HG03060 (cell line): ENCODE results near the gene SPRYD4.
"Not testable (repeated sequence)": the region's sequence is repeated elsewhere in the genome, so short reads cannot be mapped to it uniquely, and the experiment has no call there.

ENCODE experiments used
- ATAC-seq: cut with Tn5 transposase; IDR thresholded peaks from one replicate; pipeline ENCODE4 v1.9.1; 2021; ENCODE audit warnings: low read depth, moderate number of reproducible peaks; ENCODE audit not compliant: unreplicated experiment

SPRYD4 gene

DNA sequence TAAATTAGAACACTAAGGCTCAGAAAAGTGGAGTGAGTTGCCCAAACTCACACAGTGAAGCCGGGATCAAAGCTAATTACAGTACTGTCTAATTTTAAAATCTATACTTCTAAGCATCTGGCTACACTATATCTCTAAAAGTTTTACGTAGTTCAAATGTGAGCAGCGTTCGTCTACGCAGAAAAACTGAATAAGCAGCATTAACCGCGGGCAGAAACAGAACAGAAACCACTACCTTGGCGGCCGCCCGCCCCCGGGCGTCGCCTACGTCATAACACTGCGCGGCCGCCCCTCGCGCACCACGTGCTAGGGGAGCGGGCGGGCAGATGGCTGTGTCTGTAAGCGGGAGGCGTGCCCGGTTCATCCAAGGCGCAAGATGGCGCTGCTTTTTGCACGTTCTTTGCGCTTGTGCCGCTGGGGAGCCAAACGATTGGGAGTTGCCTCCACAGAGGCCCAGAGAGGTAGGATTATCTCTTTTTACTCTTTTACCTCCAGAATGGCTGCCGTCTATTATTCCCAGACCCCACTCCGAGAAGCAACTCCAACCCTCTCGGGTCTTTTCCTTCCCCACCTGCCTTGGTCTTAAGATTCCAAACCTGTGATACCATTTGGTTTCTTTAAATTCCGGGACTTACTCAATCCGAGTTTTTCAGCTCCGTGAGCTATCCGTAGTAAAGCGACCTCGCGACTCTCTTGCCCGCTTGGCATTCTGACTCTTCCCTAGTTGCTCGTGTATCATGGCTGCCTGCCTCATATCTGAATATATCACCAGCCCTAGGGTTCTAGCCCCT is at the start of gene SPRYD4:
SPRYD4 (plus strand) TSS at position 363 of the 791 bp plus-strand sequence; CDS start at position 377, 14 bp downstream.
- ATAC-seq = peak; percentile 71

DNA sequence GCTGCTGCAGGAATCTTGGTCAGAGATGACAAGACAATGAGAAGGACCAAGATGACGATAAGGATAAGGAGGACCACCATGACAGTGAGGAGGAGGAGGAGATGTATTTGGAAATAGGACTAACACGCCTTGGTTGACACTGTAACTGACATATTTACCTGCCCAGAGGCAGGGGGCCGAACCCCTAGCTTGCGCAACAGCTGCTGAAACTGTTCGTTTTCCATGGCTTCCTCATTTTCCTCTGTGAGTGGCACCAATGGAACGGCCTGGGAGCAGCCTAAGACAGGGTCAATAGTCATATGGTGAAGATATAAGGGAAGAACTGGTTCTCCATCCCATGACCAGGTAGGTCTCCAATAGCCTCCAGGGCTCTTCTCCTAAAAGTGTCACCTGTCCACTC is 48.0 kb upstream of the SPRYD4 start:
- ATAC-seq = no peak

DNA sequence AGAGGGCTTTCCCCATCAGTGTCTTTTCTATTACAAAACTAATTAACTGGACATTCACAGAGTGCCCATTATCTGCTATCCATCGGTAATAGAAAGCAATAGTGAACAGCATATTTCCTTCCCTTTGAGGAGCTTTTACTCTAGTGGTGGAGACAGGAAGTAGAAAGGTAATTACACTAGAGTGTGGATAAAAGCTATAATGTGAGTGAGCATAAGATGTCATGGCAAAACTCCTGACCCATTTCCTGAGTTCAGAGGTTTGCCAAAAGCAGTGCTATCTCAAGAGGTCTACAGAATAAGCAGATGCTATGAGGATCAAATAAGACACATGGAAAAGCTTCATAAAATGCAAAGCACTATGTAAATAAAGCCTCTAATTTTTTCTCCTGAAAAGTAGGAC is 43.2 kb upstream of the SPRYD4 start:
- no peak for ATAC-seq

DNA sequence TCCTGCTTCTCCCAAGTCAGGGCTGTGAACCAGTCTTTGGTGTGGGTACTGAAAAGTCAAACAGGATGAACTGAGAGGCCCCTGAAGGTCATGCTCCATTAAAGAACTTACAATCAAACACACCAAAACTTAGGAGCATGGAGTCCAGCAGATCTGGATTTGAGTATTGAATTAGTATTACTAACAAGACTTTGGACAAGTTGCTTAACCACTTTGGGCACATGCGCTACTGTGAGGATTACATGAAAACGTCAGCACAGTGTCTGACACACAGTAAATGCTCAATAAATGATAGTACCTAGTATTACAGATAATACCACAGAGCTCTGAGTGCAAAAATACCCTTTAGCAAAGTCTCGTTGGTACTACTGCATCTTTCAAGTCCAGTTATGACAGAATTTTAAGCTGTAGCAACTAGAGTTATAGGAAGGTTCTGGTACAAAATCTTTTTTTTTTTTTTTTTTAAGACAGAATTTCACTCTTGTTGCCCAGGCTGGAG is 42.4 kb upstream of the SPRYD4 start:
- no peak for ATAC-seq

DNA sequence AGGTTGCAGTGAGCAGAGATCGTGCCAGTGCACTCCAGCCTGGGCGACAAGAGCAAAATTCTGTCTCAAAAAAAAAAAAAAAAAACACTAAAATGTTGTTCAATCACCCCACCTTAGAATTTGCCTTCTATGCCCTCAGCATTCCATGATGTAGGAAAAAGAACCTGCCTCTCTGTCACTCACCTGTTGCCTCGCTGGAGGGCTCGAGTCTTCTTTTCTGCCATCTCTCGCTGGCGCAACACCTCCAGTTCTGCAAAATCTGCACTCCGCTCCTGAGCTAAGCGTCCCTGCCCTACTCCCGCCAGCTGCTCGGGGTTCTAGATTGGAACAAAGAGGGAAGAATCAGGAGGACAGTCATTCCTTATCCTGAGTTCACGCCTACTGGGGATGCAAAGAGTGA is 37.1 kb upstream of the SPRYD4 start:
- no peak for ATAC-seq

DNA sequence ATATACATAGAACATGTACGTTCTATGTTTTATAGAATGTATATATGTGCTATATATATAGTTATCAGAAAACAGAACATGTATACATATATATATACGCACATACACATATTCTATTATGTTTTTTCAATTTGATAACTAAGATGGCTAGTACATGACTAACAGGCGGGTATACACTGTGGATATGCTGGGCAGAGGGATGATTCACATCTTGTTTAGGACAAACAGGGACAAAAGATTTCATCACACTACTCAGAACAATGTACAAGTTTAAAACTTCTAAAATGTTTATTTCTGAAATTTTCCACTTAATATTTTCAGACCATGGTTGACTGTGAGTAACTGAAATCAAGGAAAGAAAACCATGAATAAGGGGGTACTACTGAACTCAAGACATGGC is 36.5 kb upstream of the SPRYD4 start:
- no peak for ATAC-seq

DNA sequence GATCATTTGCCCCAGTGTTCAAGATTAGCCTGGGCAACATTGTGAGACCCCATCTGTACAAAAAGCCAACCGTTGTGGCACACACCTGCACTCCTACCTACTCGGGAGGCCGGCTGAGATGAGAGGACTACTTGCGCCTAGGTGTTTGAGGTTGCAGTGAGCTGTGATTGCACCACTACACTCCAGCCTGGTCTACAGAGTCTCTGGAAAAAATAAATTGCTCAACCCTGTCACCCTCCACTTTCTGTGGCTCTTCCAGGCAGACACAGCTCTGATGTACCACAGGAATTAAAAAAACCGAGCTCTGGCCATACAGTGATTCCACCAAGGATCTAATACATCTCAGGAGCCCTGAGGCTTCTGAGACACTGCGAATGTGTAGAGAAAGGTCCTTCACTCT is 33.5 kb upstream of the SPRYD4 start:
- ATAC-seq = no peak

DNA sequence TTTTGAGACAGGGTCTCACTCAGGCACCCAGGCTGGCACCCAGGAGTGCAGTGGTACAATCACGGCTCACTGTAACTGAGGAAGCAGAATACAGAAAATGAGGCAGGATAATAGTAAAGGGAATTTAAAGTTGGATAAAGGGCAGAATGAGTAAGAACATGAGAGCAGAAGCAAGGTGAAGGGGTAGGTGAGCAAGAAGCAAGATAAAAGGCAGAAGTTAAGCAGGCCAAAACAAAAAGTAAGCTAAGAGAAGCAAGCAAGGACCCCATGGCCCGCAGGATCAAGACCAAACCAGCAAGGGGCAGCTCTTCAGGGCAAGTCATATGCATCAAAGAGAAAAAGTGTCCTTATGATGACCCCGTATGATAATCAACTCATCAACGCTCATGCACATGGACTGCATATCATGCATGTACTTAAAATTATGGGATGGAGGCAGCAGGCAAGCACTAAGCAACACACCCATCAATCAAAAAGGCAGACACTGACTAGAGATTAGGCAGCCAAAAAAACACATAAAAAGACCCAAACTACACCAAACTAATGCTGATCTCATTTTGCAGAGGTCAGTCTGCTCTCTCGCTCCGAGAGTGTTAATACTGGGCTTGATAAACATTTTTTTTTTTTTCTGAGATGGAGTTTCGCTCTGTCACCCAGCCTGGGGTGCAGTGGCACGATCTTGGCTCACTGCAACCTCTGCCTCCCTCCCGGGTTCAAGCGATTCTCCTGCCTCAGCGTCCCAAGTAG is 30.8 kb upstream of the SPRYD4 start:
- ATAC-seq = no peak

DNA sequence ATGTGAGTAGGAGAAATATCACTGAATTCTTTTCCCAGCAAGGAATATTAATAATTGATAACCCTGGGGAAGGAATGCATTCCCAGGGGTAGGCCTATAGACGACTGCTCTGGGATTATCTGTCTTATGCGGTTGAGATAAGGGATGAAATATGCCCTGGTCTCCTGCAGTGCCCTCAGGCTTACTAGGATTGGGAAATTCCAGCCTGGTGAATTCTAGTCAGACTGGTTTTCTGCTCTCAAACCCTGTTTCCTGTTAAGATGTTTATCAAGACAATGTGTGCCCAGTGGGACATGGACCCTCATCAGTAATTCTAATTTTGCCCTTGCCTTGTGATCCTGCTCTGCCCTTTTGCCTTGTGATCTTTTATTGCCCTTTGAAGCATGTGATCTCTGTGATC is 25.2 kb upstream of the SPRYD4 start:
- not testable (repeated sequence) for ATAC-seq

DNA sequence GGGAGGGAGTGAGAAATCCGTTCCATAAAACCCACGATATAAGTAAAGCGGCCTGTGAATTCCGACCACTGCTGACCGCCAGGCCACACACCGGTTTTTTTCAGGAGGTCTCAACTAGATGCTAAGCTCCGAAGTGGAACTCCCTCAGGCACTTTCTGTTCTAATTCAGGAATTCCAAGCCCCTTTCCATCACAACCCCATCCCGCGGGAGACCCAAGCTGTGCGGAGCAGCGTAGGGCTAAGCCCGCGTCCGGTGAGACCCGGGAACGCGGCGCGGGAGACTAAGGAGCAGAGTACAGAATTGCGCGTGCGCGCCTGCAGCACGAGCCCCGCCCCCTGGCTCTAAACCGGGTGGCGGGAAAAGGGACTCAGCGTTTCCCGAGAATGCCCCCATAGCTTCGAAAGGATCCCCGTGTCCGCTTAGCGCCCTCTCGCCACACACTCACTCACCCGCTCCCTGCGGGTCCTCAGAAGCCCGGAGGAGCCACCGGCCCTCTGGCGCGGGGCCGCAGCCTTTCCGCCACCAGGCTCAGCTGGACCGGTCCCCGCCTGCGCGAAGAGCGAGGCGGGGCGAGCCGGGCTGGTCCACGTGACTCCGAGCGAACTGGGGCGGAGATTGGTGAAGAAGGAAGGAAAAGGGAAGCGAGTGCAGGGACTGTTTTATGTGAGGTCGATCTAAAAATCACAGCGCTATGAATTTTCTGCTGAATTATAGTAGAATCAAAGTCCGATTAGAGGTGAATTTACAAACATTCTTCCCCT is 19.3 kb upstream of the SPRYD4 start, which contains the start of gene TIMELESS:
TIMELESS (minus strand) TSS at position 567 of the 762 bp plus-strand sequence. CDS start 15,256 bp downstream, outside the sequence.
- peak; percentile 71 for ATAC-seq

DNA sequence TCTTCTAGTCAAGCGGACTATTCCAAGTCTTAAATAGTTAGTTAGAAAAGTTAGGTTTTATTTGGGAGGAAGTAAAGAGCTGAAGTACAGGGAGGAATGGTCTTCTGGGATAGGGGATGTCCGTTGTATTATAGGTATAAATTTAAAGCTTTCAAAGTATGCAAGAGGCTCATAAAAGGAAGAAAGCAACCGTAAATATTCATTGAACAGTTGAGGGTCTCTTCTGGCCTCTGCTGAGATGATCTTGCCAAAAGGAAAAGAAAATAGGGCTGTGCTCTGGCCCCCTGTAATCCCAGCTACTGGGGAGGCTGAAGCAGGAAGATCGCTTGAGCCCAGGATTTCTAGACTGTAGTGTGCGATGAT is 18.8 kb upstream of the SPRYD4 start:
- no peak for ATAC-seq

DNA sequence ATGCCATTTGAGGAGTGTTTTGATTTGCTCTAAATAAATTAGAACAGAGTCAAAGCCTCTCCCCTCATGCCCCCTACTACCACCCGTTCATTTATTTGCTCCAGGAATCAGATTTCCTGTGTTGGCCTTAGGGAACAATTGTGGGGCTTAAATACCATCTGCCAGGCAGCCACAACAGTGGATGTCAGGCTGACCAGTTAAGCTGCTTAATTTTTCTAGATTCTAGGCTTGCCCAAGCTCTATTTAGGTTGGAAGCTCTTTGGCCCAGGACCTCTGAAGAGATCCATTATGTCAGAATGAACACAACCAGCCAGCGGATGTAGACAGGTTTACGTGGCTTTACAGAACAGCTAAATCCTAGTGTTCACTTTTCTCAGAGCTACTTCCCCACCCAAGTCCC is 18.1 kb upstream of the SPRYD4 start:
- ATAC-seq = no peak

DNA sequence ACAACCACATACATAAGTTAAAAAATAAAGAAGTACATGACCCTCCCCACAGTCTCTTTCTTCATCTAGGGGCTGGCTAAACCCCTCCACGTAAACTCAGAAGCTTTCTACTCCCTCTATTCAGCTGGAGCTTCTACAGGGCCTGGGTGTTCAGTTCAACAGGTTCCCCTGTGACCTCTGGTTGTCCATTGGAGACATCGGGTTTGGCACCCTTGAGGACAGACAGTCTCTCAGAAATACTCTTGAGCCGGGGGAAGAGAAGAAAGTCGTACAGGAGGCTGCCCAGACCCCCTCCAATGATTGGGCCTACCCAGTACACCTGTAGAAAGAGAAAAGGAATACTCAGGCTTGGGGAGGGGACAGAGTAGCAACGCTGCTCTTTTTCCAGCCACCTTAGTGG is 17.2 kb upstream of the SPRYD4 start:
- no peak for ATAC-seq

DNA sequence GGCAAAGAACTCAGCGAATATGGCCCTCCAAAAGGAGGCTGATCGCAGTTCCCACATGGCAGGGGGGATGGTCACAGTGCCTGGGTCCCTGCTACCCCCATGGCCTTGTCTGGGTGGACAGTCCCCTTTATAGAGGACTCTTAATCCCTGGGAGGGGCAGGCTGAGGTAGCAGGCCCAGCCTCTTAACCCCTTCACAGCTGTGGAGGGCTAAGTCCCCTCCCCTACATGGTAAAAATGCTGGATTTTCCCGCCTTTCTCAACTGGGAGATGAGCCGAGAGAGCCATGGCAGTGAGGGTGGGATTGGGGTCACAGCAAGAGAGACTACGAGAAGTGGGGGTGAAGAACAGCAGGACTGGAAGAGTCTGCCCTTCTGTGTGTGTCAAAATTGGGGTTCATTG is 13.8 kb upstream of the SPRYD4 start, which contains the start of gene MIP:
MIP (minus strand) TSS at position 101 of the 400 bp plus-strand sequence; CDS start at position 57, 44 bp downstream.
- ATAC-seq = no peak

DNA sequence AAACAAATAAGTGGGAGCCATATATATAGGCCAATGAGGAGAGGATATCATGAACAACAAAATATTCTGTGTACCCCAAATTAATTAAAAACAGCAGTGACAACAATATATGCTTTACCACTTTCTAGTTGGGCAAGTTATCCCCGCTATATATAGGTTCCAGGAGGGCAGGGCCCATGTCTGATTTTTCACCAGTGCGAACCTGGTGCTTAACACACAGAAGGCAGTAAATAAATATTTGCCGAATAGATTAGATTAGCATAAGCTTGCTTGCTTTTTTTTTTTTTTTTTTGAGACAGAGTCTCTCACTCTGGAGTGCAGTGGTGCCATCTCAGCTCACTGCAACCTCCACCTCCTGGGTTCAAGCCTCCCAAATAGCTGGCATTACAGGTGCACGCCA is 10.6 kb upstream of the SPRYD4 start:
- no peak for ATAC-seq

DNA sequence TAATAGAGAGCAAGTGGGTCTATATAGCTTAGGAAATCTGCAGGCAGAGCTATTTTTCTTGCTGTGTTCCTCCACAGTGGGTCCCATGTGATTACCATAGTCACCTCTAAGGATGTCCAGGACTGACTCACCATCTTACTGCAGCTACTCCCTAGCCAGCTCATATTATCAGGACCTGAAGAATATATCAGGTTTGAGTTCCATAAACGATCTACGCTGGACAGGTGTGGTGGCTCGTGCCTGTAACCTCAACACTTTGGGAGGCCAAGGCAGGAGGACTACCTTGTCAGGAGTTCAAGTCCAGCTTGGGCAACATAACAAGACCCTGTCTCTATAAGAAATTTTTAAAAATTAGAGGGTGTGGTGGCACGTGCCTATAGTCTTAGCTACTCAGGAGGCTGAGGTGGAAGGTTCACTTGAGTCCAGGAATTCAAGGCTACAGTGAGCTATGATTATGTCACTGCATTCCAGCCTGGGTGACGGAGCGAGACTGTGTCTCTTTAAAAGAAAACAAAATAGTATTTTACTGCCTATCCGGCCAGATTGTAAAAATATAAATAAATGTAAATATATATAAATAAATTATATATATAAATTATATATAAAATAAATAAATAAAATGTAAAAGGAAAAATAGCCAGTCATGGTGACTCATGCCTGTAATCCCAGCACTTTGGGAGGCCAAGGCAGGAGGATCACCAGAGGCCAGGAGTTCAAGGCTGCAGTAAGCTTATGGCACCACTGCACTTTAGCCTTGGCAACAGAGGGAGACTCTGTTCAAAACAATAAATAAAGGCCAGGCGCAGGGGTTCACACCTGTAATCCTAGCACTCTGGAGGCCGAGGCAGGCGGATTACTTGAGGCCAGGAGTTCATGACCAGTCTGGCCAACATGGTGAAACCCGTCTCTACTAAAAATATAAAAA is 6.9 kb upstream of the SPRYD4 start:
- no peak for ATAC-seq

DNA sequence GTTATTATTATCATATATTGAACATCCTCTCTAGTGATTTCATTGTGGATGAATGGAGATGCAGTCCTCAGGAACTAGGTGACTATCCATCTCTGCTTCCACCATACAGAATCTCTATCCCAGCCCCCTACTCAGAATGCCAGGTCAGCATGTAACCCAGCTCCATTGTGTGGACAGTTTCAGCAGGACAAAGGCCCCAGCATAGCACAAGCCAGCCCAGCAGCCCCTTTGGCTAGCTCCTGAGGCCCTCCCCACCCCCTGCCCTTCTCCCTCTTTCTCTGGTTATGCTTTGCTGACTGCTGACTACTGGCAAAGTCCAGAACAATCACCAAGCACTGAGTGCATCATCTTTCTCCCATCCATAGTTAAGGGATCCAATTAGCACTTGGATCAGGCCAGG is 5.8 kb upstream of the SPRYD4 start:
- ATAC-seq = no peak

DNA sequence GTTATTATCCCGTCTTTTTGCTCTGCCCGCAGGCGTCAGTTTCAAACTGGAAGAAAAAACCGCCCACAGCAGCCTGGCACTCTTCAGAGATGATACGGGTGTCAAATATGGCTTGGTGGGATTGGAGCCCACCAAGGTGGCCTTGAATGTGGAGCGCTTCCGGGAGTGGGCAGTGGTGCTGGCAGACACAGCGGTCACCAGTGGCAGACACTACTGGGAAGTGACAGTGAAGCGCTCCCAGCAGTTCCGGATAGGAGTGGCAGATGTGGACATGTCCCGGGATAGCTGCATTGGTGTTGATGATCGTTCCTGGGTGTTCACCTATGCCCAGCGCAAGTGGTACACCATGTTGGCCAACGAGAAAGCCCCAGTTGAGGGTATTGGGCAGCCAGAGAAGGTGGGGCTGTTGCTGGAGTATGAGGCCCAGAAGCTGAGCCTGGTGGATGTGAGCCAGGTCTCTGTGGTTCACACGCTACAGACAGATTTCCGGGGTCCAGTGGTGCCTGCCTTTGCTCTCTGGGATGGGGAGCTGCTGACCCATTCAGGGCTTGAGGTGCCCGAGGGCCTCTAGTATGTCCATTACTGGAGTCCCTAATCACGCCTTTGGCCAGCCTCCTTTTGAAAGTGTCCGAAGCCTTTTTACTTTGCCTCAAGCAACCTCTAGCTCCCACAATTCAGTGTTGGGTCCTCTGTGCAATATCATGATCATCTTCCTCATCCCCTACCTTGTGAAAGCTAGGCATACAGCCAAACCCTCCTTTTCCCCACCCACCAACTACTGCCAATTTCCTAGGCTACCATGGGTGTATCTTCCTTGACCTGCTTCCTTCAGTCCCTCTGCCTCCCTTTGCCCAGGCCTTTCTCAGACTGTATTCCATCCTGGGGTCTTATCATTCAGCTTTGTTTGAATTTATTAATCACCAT is 891 bp downstream of the SPRYD4 start:
- ATAC-seq = no peak

DNA sequence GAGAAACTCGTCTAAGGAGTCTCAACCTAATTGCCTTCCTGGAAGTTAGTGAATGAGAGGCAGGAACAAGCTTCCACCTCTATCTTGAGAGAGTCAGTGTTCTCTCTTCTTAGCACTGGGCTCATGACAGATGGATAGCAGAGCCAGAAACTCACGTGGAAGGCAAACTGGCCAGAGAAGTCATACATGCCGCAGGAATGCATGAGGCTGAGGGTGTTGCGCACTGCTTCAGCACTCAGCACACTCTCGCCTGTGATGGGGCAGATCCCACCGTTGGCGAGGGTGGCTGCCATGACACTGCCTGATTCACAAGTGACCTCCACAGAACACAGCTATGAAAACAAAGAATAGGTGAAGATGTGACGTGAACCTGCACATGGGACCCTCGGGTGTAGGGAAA is 6.0 kb downstream of the SPRYD4 start:
- no peak for ATAC-seq
